HG03066 (cell line): ENCODE data around the gene MDH1B.

Experiments used
- ATAC-seq: cut with Tn5 transposase; IDR thresholded peaks from one replicate; pipeline ENCODE4 v1.9.1; 2021; ENCODE audit warnings: low read depth; ENCODE audit not compliant: unreplicated experiment

Gene MDH1B

DNA sequence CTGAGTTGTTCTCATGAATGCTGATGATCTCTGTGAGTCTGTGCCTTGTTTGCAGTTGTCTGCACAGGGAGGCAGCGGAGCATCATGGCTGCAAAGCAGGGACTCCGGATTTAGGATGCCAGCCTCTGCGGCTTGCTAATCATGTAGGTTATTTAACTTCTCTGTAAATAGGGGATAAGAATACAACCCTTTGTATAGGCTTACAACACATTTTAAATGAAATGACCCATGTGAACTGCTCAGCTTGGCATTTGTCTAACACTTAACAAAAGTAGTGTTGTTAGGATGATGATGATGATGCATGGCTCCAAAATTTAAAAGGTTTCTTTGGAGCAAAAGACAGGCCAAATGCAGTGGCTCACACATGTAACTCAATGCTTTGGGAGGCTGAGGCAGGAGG, 66.3 kb downstream of the MDH1B start:
- ATAC-seq, result no peak

DNA sequence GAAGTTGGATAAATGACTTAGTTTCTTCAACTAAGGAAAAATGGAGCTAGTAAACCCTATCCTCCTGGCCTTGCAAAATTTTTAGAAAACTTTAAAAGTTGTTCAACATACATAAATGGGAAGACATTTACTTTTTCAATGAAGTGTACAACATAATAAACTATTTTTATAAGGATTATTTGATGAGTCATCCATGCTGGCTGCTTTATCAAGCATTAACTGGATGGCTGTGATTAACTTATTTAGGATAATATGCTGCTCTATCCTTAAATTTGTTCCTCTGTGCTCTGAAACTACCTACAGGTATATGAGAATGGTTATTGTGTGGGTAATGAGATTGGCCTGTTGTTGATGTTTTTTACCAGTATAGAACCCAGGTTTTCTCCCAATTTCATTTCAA, 68.2 kb downstream of the MDH1B start:
- ATAC-seq, result no peak

DNA sequence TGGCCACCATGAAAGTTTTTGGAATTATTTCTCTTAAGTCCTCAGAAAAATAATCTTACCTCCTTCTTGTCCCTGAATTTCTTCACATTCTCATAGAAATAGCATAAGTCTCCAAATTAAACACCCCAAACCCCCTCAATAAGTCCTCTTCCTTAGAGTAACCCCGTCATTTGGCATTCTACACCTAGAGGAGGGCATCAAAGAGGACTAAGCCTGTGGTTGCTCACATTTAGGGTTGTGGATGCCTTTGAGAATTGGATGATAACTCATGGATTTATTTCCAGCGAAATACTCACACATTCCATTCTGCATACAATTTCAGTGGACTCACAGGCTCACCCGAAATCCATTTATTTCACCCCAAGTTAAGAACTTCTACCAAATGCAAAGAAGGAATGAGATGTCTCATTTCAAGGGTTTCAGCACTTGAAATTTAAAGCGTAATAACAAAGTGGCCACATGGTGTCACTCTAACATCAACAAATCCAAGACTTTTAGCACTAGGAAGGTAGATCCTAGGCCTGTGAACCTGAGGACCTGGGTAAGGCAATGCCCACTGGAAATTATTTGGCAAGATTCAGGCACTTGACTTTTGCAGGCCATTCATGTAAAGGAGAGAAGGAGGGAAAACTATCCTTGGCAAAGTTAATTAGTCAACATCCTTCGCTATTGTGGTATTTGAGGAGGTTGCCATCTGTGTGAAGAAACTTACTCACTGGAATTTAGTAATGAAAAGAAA, 71.6 kb downstream of the MDH1B start:
- ATAC-seq, result no peak

DNA sequence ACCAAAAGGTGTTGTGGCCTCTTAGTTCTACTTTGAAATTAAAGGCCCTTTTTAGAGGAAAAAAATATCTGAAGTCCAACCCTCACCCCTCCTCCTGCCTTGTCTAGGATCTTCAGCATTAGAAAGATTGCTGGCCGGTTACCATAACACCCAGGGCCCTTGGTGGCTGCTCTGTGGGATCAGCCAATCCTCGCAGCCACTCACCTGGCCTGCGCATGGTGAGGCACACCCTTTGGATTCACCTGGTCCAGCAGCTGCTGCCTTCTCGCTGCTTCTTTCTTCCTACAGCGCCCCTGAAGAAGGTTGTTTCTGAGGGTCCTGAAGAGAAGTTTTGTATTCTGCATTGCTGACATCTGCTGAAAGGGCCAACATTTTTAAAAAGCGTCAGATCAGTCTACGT, 72.2 kb downstream of the MDH1B start:
- no peak for ATAC-seq

DNA sequence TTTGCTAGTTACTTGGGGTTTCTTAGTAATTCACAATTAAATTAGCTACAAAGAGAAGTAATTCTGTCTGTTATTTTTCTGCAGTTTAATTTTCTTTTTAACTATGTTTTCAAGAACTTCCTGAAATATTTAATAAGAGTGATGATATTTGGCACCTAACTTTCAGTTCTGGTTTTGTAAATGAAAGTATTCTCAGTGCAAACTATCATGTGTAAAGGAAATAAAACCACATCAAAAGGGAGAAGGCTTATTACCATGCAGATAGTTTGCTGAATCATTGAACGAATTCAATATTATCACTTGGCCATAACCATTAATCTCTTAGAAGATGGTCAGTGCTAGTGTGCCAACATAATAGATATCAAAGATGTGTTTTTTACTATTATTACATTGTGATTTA, 76.1 kb downstream of the MDH1B start:
- no peak for ATAC-seq

- no peak for ATAC-seq
Measured at GRCh38 chr2:206688453-206688852, 76.7 kb downstream of the MDH1B start.
